GM20000 (cell line): ENCODE data around the gene MCF2L2.

ENCODE experiments used
- DNase-seq: peaks from one replicate; pipeline ENCODE4 v3.0.0; 2012; ENCODE audit warnings: low spot score
- CTCF ChIP-seq: IDR thresholded peaks from 2 replicates; pipeline ENCODE4 v1.5.1; 2012; ENCODE audit warnings: mild to moderate bottlenecking, control low read depth; ENCODE audit errors: extremely low read depth, missing control alignments

MCF2L2 gene

DNA sequence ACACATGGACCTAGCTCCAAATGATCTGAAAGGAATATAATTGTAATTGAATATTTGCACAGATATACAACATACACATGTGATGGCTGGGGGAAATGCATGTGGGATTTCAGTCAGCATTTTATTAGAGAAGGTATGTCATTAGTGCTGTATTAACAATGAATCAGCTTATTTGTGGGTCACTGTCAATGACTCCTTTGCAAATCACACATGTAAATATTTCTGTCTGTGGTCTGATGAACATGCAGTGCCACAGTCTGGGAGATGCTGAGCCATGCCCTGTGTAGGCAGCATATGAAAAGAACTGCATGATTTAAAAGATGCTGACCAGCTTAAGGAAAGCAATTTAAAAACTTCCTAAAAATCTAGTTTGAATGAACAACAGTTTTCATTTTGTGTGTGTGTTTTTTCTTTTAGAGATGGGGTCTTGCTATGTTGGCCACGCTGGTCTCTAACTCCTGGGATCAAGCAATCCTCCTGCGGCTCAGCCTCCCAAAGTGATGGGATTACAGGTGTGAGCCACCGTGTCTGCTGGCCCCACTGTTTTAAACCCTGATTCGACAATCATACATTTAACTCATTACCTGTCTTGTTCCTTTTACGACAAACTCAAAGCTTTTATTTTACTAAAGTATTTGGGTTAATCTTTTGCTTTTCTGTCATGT is 176.2 kb downstream of the MCF2L2 start:
- no peak for TF ChIP-seq CTCF
- no peak for DNase-seq

DNA sequence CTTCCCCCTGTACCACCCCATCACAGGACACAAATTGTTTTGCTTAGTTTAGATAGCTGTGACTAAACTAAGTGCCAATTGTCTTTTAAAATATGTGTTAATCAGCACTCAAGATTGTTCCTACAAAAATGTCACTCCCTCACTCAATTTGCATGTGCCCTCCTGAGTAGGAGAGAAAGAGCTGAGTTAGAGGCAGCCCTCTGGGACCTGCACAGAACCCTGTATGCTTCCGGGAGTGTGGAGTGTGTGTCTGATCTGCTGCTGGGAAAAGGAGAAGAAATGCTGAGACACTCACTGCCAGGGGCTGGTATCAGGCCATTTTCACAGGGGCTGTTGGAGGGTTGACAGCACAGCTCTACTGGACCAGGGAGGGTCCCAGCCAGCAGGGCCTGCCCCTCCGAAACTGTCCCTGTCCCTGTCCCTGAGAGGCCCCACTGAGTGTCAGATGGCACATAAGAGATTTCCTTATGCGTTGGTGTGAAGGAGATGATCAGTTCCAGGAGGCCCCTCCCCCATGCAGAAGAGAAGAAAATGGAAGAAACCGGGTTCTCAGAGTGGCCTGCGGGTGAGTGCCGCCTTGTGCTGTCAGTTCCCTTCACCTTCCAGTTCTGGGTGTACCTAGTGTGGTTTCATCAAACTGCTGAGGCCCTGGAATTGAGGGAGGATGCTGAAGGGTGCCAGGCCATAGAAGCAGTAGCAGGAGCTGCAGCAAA is 179.3 kb downstream of the MCF2L2 start:
- TF ChIP-seq CTCF: no peak
- no peak for DNase-seq

DNA sequence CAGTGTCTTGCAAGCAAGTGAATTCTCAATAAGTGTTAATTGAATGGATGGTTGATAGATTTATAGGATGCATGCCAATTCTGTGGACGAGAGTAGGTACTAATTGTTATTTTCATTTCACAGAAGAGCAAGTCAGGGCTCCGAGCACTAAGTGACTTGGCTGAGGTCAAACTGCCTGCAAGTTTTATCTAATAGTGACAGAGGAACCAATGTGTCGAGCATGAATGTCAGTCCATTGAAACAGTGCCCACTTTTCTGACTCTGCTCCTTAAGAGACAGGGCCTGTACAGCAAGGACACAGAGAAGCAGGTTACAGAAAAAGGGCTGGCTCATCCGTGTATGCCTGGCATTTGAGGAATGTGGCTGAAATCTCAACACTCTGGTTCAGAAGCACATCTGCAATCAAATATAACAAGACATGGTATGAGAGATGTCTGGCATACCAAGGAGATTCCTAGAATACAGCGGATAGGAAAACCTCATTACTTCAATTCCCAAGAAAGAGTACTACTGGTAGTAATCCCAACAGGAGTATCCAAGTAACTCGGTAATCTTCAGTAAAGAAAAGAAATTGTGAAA is 181.3 kb downstream of the MCF2L2 start:
- no peak for TF ChIP-seq CTCF
- no peak for DNase-seq

DNA sequence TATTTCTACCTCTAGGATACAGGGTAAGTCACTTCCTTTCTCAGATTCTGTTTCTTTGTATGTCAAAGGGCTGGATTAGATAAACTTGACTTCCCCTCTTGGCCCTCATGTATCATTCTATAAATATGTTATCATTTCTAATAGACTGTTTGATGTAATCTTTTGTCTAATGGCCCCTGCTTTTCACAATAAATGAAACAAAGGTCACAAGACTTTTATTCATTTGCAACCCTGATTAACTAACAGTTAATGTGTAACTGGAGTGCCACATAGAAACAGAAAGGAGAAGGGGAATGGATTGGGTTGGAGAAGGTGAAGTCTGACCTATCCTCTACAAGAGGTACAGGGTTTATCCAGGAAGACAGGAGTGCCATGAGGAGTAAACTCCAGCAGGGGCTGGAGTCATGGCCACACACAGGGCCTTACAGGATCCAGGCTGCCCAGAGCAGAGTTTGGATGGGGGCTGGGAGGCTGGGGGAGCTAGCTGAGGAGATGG is 183.4 kb downstream of the MCF2L2 start:
- no peak for TF ChIP-seq CTCF
- DNase-seq: no peak

DNA sequence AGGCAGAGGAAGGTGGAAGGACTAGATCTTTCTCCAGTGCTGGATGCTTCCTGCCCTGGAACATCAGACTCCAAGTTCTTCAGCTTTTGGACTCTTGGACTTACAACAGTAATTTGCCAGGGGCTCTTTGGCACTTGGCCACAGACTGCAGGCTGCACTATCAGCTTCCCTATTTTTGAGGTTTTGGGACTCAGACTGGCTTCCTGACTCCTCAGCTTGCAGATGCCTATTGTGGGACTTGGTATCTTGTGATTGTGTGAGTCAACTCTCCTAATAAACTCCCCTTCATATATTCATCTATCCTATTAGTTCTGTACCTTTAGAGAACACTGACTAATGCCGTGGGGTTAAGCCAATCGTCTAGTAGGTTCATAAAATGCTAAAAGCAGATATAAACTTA is 184.2 kb downstream of the MCF2L2 start:
- no peak for TF ChIP-seq CTCF
- DNase-seq: no peak

GRCh38 chr3:183242431-183242830 is 186.0 kb downstream of the MCF2L2 start:
- TF ChIP-seq CTCF: no peak
- DNase-seq: no peak

- no peak for TF ChIP-seq CTCF
- DNase-seq: no peak
Measured at GRCh38 chr3:183239046-183239445, 189.4 kb downstream of the MCF2L2 start.
